ENCODE data around the gene COL18A1. TPM values are rescaled to one million over a fixed set of nuclear protein-coding genes. Genes with fewer than 3 reads are reported as not detected.

The COL18A1 gene
- total and polyA plus RNA-seq, 3 donors from 2014 or later: 53.2 to 165 (median 111) TPM

- TF ChIP-seq POLR2A (IDR thresholded peaks at IDR 0.05): no peak
- TF ChIP-seq, protein P1, sequence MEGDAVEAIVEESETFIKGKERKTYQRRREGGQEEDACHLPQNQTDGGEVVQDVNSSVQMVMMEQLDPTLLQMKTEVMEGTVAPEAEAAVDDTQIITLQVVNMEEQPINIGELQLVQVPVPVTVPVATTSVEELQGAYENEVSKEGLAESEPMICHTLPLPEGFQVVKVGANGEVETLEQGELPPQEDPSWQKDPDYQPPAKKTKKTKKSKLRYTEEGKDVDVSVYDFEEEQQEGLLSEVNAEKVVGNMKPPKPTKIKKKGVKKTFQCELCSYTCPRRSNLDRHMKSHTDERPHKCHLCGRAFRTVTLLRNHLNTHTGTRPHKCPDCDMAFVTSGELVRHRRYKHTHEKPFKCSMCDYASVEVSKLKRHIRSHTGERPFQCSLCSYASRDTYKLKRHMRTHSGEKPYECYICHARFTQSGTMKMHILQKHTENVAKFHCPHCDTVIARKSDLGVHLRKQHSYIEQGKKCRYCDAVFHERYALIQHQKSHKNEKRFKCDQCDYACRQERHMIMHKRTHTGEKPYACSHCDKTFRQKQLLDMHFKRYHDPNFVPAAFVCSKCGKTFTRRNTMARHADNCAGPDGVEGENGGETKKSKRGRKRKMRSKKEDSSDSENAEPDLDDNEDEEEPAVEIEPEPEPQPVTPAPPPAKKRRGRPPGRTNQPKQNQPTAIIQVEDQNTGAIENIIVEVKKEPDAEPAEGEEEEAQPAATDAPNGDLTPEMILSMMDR (IDR thresholded peaks at IDR 0.05): no peak
- Histone ChIP-seq H3K36me3 (ENCODE audit: low read depth, missing control alignments) (no peaks in the 10 kb centered on the region), H3K4me1 (no peaks in the 10 kb centered on the region), H3K4me3 (no peak overlapping the region), H3K9me3 (no peaks in the 10 kb centered on the region), H3K27me3 (no peaks in the 10 kb centered on the region), H3K27ac (no peak overlapping the region)
- WGBS, 2 donors: 91 to 100% methylated on average over 1 to 11 of the region's 11 CpGs
- no peak for DNase-seq
- intact Hi-C loops (cut with DNase I; ENCODE audit: low total_unique reads): no loop called here
Measured at GRCh38 chr21:45513741-45514310, 108.9 kb downstream of the COL18A1 start.

- H3K4me3 ChIP-seq: no peak overlapping the region
- no peak for DNase-seq
- TF ChIP-seq, protein P1 (IDR thresholded peaks at IDR 0.05): no peak
- no peak for TF ChIP-seq POLR2A (IDR thresholded peaks at IDR 0.05)
- H3K9me3 ChIP-seq: no peaks in the 10 kb centered on the region
- H3K27ac ChIP-seq: no peak overlapping the region
- H3K4me1 ChIP-seq: no peaks in the 10 kb centered on the region
- H3K27me3 ChIP-seq: no peaks in the 10 kb centered on the region
- intact Hi-C loops (cut with DNase I; ENCODE audit: low total_unique reads): no loop called here
- 85 to 93% methylated on average over 14 to 22 of the region's 22 CpGs for WGBS, 2 donors
- no peaks in the 10 kb centered on the region for H3K36me3 ChIP-seq (ENCODE audit: low read depth, missing control alignments)
Measured at GRCh38 chr21:45514311-45515021, 109.5 kb downstream of the COL18A1 start.

- Histone ChIP-seq H3K4me3 (no peak overlapping the region), H3K9me3 (no peaks in the 10 kb centered on the region), H3K36me3 (ENCODE audit: low read depth, missing control alignments) (no peaks in the 10 kb centered on the region), H3K27me3 (no peaks in the 10 kb centered on the region), H3K4me1 (no peaks in the 10 kb centered on the region), H3K27ac (no peak overlapping the region)
- TF ChIP-seq POLR2A (IDR thresholded peaks at IDR 0.05): no peak
- TF ChIP-seq, protein P1 (IDR thresholded peaks at IDR 0.05): no peak
- DNase-seq: no peak
- 89 to 93% methylated on average over 3 to 31 of the region's 31 CpGs for WGBS, 2 donors
- intact Hi-C loops (cut with DNase I; ENCODE audit: low total_unique reads): no loop called here
Measured at GRCh38 chr21:45515241-45516061, 110.5 kb downstream of the COL18A1 start.

- no peak for DNase-seq
- no peak for TF ChIP-seq POLR2A (IDR thresholded peaks at IDR 0.05)
- TF ChIP-seq, protein P1 (IDR thresholded peaks at IDR 0.05): no peak
- intact Hi-C loops (cut with DNase I; ENCODE audit: low total_unique reads): no loop called here
- Histone ChIP-seq H3K4me3 (no peak overlapping the region), H3K27me3 (no peaks in the 10 kb centered on the region), H3K9me3 (no peaks in the 10 kb centered on the region), H3K27ac (no peak overlapping the region), H3K36me3 (ENCODE audit: low read depth, missing control alignments) (no peaks in the 10 kb centered on the region), H3K4me1 (no peaks in the 10 kb centered on the region)
- WGBS, 2 donors: 93 to 98% methylated on average over 8 to 18 of the region's 21 CpGs
Measured at GRCh38 chr21:45516071-45516670, 111.2 kb downstream of the COL18A1 start.
